Prostate gland (tissue), 2 donors: ENCODE data around the gene FOXD2.

Experiments used
- POLR2A ChIP-seq: fragments of 450-650 bp; IDR thresholded peaks from one replicate; pipeline ENCODE4 v1.6.1; 2016; ENCODE audit warnings: antibody characterized with exemption, mild to moderate bottlenecking
- POLR2AphosphoS5 ChIP-seq: sonication (generic); formaldehyde crosslinking; IDR thresholded peaks from one replicate; pipeline ENCODE4 v1.6.1; 2017; ENCODE audit warnings: antibody characterized with exemption
- TF ChIP-seq, protein P1 (sequence below), 4 experiments: fragments of 200-600 bp in 2 of 4; fragments of 450-650 bp in 2 of 4; sonication (generic) in 2 of 4; IDR thresholded peaks; 1 replicate in 3 of 4; 2 replicates in 1 of 4; pipeline ENCODE4 v1.5.1; 2016 to 2019; ENCODE audit warnings: antibody characterized with exemption in 4 of 4, mild to moderate bottlenecking in 2 of 4, moderate library complexity in 2 of 4

DNA sequence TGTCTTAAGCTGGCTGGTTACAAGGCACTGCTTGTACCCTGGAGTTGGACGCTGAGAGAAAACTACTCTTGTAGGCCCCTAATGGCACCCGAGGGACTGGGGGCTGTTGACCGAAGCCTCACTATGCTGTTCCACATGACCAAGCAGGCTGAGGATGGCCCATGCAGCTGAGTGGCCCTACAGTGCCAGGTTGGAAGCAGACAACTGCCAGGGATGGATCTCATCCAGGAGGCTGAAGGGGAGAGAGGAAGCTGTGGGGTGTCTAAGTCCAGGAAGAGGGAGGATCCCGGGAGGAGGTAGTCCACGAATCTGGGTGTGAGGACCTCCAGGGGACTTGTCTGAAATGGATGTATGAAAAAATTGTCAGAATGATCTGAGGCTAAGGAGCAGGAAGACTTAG is 45.8 kb downstream of the FOXD2 start:
- TF ChIP-seq POLR2AphosphoS5: no peak
- TF ChIP-seq, protein P1, sequence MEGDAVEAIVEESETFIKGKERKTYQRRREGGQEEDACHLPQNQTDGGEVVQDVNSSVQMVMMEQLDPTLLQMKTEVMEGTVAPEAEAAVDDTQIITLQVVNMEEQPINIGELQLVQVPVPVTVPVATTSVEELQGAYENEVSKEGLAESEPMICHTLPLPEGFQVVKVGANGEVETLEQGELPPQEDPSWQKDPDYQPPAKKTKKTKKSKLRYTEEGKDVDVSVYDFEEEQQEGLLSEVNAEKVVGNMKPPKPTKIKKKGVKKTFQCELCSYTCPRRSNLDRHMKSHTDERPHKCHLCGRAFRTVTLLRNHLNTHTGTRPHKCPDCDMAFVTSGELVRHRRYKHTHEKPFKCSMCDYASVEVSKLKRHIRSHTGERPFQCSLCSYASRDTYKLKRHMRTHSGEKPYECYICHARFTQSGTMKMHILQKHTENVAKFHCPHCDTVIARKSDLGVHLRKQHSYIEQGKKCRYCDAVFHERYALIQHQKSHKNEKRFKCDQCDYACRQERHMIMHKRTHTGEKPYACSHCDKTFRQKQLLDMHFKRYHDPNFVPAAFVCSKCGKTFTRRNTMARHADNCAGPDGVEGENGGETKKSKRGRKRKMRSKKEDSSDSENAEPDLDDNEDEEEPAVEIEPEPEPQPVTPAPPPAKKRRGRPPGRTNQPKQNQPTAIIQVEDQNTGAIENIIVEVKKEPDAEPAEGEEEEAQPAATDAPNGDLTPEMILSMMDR (IDR thresholded peaks at IDR 0.05): no peak
- TF ChIP-seq POLR2A: no peak
